ENCODE results near the gene GANAB. TPM values are rescaled to one million over a fixed set of nuclear protein-coding genes. Genes with fewer than 3 reads are reported as not detected.

Gene GANAB
- 3.9 and 6.3 TPM in 2 replicates for polyA plus RNA-seq

GRCh38 chr11:62645946-62646824 lies at the start of gene GANAB:
Gene GANAB (minus strand): TSS chr11:62646613. CDS start chr11:62646599, 14 bp downstream.

GRCh38 chr11:62689421-62690183 lies 43.2 kb upstream of the GANAB start, which contains the start of gene LRRN4CL:
Gene LRRN4CL (minus strand): TSS chr11:62689530. CDS start chr11:62688508, 1,022 bp downstream.

GRCh38 chr11:62678770-62679696 lies 32.6 kb upstream of the GANAB start, which contains the start of gene UBXN1:
Gene UBXN1 (minus strand): TSS chr11:62679073. CDS start chr11:62678923, 150 bp downstream.

GRCh38 chr11:62671608-62672389 lies 25.4 kb upstream of the GANAB start, which contains the start of the genes LBHD1 and UQCC3:
Gene LBHD1 (minus strand): TSS chr11:62672267. CDS start chr11:62670031, 2,236 bp downstream.
Gene UQCC3 (plus strand): TSS chr11:62671673. CDS start chr11:62671746, 73 bp downstream.

DNA sequence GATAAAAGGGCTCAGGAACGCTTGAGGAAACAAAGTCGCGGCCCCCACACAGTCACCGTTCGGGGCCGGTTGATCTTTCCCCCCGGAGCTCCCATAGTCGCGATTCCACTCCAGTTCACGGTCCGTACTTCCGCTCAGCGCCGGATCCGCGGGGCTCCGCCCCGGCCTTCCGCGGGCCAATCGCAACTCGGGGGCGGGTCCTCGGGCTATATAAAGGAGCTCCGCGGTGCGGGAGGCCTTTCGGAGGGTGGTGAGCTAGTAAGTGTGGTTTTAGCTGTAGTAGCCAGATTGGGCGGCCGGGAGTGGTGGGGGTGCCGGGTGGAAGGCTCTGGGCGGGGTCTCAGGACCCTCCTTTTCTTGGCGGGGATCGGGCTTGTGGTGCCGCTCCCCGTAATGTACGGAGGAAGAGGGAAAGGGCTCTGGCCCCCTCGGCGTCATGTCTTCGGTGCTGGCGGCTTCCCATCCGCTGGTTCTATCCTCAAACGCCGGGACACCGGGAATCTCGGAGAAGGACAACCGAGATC lies 18.7 kb upstream of the GANAB start, which contains the start of the genes C11orf98 and CSKMT:
C11orf98 (minus strand) TSS at position 136 of the 524 bp plus-strand sequence; CDS start at position 95, 41 bp downstream.
CSKMT (plus strand) TSS at position 238 of the 524 bp plus-strand sequence. CDS start 568 bp downstream, outside the sequence.

GRCh38 chr11:62621567-62622470 lies 24.6 kb downstream of the GANAB start, which contains the start of gene B3GAT3:
Gene B3GAT3 (minus strand): TSS chr11:62621986. CDS start chr11:62621947, 39 bp downstream.

DNA sequence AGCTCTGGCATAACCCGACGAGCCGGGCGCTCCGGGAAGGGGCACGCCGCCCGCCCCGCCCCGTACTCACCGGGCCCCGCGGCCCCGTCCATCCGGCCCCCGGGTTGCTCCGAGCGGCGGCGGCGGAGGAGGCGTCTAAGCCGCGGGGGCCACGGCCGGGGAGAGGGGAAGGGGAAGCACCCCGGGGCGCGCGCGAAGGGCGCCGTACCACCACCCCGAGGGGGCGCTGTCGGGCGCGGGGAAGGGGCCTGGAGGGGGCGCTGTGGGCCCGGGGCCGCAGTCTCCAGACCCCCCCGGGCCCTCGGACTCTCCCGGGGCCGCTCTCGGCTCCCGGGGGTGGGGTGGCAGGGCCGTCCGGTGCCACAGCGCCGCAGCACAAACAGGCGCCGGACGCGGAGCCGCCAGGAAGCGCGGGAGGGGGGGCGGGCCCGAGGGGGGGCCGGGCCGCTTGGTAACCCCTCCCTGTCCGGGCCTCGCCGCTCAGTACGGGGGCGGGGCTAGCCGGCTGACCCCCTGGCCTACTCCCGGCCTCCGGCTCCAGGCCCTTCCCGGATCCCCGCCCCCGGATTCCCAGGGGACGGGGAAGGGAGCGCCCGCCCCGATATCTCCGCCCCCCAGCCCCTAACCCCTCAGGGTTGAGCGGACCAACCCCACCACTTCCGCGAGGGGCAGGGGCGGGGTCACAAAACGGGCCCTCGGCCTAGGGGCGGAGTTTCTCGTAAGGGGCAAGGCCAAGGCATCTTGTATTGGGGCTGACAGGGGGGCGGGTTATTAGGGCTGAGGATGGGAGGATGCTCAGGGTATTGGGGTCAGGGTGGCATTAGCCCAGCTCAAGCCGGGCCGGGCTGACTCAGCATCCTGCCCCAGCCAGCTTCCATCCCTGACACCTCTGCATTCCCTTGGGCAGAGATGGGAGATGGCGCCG lies 33.8 kb downstream of the GANAB start, which contains the start of the genes EML3 and ROM1:
EML3 (minus strand) TSS at position 410 of the 925 bp plus-strand sequence; CDS start at position 92, 318 bp downstream.
ROM1 (plus strand) TSS at position 892 of the 925 bp plus-strand sequence; CDS start at position 917, 25 bp downstream.

DNA sequence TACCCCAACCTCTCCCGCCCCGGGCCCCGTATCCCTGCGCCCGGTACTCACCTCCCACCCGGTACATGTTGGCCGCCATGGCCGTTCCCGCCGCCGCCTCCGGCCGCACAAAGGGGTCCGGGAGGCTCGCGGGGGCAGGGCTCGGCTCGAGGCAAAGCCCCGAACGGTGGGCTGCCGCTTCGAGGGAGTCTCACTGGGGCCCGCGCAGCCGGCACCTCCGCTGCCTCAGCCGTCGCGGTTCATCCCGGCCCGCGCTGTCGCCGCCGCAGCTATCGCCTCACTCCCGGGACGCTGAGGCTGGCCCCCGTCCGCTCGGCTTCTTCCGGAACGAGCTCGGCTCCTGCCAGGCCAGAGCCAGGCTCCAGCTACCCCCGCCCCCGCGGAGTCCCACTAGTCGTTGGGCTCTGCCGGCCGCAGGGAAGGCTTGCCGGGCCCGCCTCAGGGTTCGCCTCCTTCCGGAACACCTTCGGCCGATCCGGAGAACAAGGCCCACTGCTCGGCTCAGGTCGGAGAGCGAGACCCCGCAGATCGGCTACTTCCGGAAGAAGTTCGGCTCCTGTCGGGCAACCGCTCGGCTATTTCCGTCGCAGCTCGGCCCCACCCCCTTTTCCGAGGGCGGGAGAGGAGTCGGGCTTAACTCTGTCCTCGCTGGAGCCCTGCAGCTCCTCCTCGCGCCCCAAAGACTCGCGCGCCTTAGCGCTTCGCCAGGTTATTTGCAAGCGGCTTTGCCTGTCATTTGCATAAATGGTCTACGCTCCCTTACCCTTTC lies 44.9 kb downstream of the GANAB start, which contains the start of gene MTA2:
MTA2 (minus strand) TSS at position 494 of the 769 bp plus-strand sequence; CDS start at position 79, 415 bp downstream.

DNA sequence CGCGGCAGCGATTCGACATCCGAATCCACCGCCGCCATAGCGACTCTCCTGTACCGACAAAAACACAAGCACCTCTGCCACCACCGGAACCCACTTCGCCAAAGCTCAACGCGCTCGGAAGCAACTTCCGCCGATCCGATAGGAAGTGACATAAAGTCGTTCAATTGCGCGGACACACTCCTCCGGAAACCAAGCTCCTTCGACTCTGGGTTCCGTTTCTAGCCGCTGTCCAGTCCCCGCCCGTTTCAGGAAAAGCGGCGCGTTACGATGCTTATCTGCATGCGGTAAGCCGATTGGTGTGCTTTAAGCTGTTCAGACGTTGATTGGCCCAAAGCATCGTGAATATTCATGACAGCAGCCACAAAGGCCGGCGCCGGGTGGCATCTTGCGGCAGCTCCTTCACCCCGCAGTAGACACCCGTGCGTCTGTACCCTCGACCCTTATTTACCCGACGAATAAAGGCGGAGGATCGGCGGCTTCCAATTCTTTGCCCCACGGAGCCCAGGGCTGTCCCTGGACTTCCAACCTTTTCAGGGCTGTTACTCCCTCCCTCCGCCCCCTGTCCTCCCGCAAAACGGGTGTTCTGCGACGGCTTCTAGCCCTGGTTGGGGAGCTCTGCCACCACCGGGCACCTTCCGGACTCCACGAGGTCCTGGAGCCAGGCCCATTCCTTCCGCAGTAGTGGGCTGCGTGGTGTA lies 54.8 kb downstream of the GANAB start, which contains the start of gene TUT1:
TUT1 (minus strand) TSS at position 76 of the 698 bp plus-strand sequence; CDS start at position 38, 38 bp downstream.

Other genes starting within 250 kb of the GANAB start
- not detected in 2 replicates for gene SCGB1A1, start 227.6 kb downstream of the GANAB start, polyA plus RNA-seq
- gene AHNAK, start 99.8 kb downstream of the GANAB start, polyA plus RNA-seq = 0.73 and 2.8 TPM in 2 replicates
- 108 and 114 TPM in 2 replicates for gene EEF1G, start 72.7 kb downstream of the GANAB start, polyA plus RNA-seq
- 0.19 and 2.8 TPM in 2 replicates for gene TUT1, start 55.1 kb downstream of the GANAB start, polyA plus RNA-seq
- 0.60 and 0.63 TPM in 2 replicates for gene MTA2, start 44.7 kb downstream of the GANAB start, polyA plus RNA-seq
- gene EML3, start 33.8 kb downstream of the GANAB start, polyA plus RNA-seq = not detected in 2 replicates
- gene ROM1, start 33.4 kb downstream of the GANAB start, polyA plus RNA-seq = 0.29 TPM in 1 of 2 replicates, not detected in the other
- gene B3GAT3, start 24.6 kb downstream of the GANAB start, polyA plus RNA-seq = 6.0 and 19.2 TPM in 2 replicates
- gene INTS5, start 6.7 kb upstream of the GANAB start, polyA plus RNA-seq = 1.1 and 1.3 TPM in 2 replicates
- gene C11orf98, start 18.6 kb upstream of the GANAB start, polyA plus RNA-seq = 82.2 and 95.4 TPM in 2 replicates
- 5.4 and 7.2 TPM in 2 replicates for gene CSKMT, start 18.7 kb upstream of the GANAB start, polyA plus RNA-seq
- gene UQCC3, start 25.1 kb upstream of the GANAB start, polyA plus RNA-seq = 3.4 and 3.8 TPM in 2 replicates
- gene LBHD1, start 25.7 kb upstream of the GANAB start, polyA plus RNA-seq = 2.2 TPM in 1 of 2 replicates, not detected in the other
- gene UBXN1, start 32.5 kb upstream of the GANAB start, polyA plus RNA-seq = 29.6 and 45.3 TPM in 2 replicates
- not detected in 2 replicates for gene LRRN4CL, start 42.9 kb upstream of the GANAB start, polyA plus RNA-seq
- 511 and 550 TPM in 2 replicates for gene BSCL2, start 60.8 kb upstream of the GANAB start, polyA plus RNA-seq
- 926 and 1,510 TPM in 2 replicates for gene GNG3, start 61.1 kb upstream of the GANAB start, polyA plus RNA-seq
- 6.1 and 11.6 TPM in 2 replicates for gene HNRNPUL2, start 80.8 kb upstream of the GANAB start, polyA plus RNA-seq
- 39.6 and 42.1 TPM in 2 replicates for gene TTC9C, start 81.9 kb upstream of the GANAB start, polyA plus RNA-seq
- gene ZBTB3, start 107.5 kb upstream of the GANAB start, polyA plus RNA-seq = 3.5 and 3.6 TPM in 2 replicates
- gene POLR2G, start 115.0 kb upstream of the GANAB start, polyA plus RNA-seq = 167 and 208 TPM in 2 replicates
- 0.15 and 1.2 TPM in 2 replicates for gene TAF6L, start 124.8 kb upstream of the GANAB start, polyA plus RNA-seq
- gene TMEM179B, start 140.8 kb upstream of the GANAB start, polyA plus RNA-seq = 19.7 and 23.2 TPM in 2 replicates
- gene TMEM223, start 145.4 kb upstream of the GANAB start, polyA plus RNA-seq = 12.5 and 20.4 TPM in 2 replicates
- 25.0 and 31.8 TPM in 2 replicates for gene NXF1, start 158.8 kb upstream of the GANAB start, polyA plus RNA-seq
- 5.0 and 5.3 TPM in 2 replicates for gene STX5, start 185.4 kb upstream of the GANAB start, polyA plus RNA-seq
- not detected in 2 replicates for gene TEX54, start 186.2 kb upstream of the GANAB start, polyA plus RNA-seq
- 11.6 and 16.4 TPM in 2 replicates for gene WDR74, start 193.0 kb upstream of the GANAB start, polyA plus RNA-seq
- gene SLC3A2, start 234.3 kb upstream of the GANAB start, polyA plus RNA-seq = 27.1 and 50.5 TPM in 2 replicates